ENCODE measurements around the gene SLC12A9.
A peak's percentile ranks its signal among the peaks of the same experiment; 100 is the strongest.
"Not testable (repeated sequence)": the region's sequence is repeated elsewhere in the genome, so short reads cannot be mapped to it uniquely, and the experiment has no call there.

Gene SLC12A9

GRCh38 chr7:100839361-100839760 is 13.2 kb upstream of the SLC12A9 start:
- no peak overlapping the region for H3K9ac ChIP-seq (ENCODE audit: low read length)
- no peaks in the 10 kb centered on the region for H3K9me3 ChIP-seq (ENCODE audit: insufficient read depth, low read length)
- H3K4me1 ChIP-seq (ENCODE audit: low read length) = peaks cover 6% of the 10 kb centered on the region; the same call in 1 of the 2 replicates
- H3K4me3 ChIP-seq (ENCODE audit: low read length) = no peak overlapping the region
- H2AFZ ChIP-seq (ENCODE audit: low read depth, low read length) = no peak overlapping the region
- H4K20me1 ChIP-seq (ENCODE audit: insufficient read depth, low read length) = no peaks in the 10 kb centered on the region
- no peak overlapping the region for H3K27ac ChIP-seq (ENCODE audit: low read length)
- no peaks in the 10 kb centered on the region for H3K79me2 ChIP-seq (ENCODE audit: low read length)
- no peaks in the 10 kb centered on the region for H3K36me3 ChIP-seq (replicated peaks; ENCODE audit: low read depth, low read length)
- no peaks in the 10 kb centered on the region for H3K27me3 ChIP-seq (ENCODE audit: low read depth, low read length)
- TF ChIP-seq, protein P1, sequence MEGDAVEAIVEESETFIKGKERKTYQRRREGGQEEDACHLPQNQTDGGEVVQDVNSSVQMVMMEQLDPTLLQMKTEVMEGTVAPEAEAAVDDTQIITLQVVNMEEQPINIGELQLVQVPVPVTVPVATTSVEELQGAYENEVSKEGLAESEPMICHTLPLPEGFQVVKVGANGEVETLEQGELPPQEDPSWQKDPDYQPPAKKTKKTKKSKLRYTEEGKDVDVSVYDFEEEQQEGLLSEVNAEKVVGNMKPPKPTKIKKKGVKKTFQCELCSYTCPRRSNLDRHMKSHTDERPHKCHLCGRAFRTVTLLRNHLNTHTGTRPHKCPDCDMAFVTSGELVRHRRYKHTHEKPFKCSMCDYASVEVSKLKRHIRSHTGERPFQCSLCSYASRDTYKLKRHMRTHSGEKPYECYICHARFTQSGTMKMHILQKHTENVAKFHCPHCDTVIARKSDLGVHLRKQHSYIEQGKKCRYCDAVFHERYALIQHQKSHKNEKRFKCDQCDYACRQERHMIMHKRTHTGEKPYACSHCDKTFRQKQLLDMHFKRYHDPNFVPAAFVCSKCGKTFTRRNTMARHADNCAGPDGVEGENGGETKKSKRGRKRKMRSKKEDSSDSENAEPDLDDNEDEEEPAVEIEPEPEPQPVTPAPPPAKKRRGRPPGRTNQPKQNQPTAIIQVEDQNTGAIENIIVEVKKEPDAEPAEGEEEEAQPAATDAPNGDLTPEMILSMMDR (IDR thresholded peaks at IDR 0.05; ENCODE audit: low read depth, low read length) = no peak
- TF ChIP-seq EZH2phosphoT487 (IDR thresholded peaks at IDR 0.05; ENCODE audit: low read depth) = no peak
- no peak overlapping the region for H3K4me2 ChIP-seq (ENCODE audit: low read length)

GRCh38 chr7:100840470-100841100 is 11.9 kb upstream of the SLC12A9 start:
- Histone ChIP-seq H3K27ac (ENCODE audit: low read length) (no peak overlapping the region), H3K36me3 (replicated peaks; ENCODE audit: low read depth, low read length) (no peaks in the 10 kb centered on the region), H3K79me2 (ENCODE audit: low read length) (no peaks in the 10 kb centered on the region), H3K9me3 (ENCODE audit: insufficient read depth, low read length) (no peaks in the 10 kb centered on the region), H4K20me1 (ENCODE audit: insufficient read depth, low read length) (no peaks in the 10 kb centered on the region), H2AFZ (ENCODE audit: low read depth, low read length) (no peak overlapping the region), H3K4me2 (ENCODE audit: low read length) (no peak overlapping the region), H3K4me1 (ENCODE audit: low read length) (peaks cover 6% of the 10 kb centered on the region; the same call in 1 of the 2 replicates), H3K4me3 (ENCODE audit: low read length) (no peak overlapping the region), H3K27me3 (ENCODE audit: low read depth, low read length) (no peaks in the 10 kb centered on the region), H3K9ac (ENCODE audit: low read length) (no peak overlapping the region)
- TF ChIP-seq, protein P1 (IDR thresholded peaks at IDR 0.05; ENCODE audit: low read depth, low read length) = no peak
- TF ChIP-seq EZH2phosphoT487 (IDR thresholded peaks at IDR 0.05; ENCODE audit: low read depth) = no peak

- H3K27ac ChIP-seq (ENCODE audit: low read length) = no peak overlapping the region
- TF ChIP-seq, protein P1 (IDR thresholded peaks at IDR 0.05; ENCODE audit: low read depth, low read length) = no peak
- no peak for TF ChIP-seq EZH2phosphoT487 (IDR thresholded peaks at IDR 0.05; ENCODE audit: low read depth)
These were observed 5.2 kb upstream of the SLC12A9 start for GRCh38 chr7:100847360-100847759.

GRCh38 chr7:100854146-100854895 is 1.8 kb downstream of the SLC12A9 start:
- Histone ChIP-seq H3K27me3 (ENCODE audit: low read depth, low read length) (no peaks in the 10 kb centered on the region), H3K79me2 (ENCODE audit: low read length) (peaks cover 16% of the 10 kb centered on the region), H3K4me3 (ENCODE audit: low read length) (no peak overlapping the region), H2AFZ (ENCODE audit: low read depth, low read length) (no peak overlapping the region), H4K20me1 (ENCODE audit: insufficient read depth, low read length) (0 out of 2 replicates have a peak, but pooled peaks cover 2% of the 10 kb centered on the region), H3K36me3 (replicated peaks; ENCODE audit: low read depth, low read length) (no peaks in the 10 kb centered on the region), H3K9me3 (ENCODE audit: insufficient read depth, low read length) (no peaks in the 10 kb centered on the region), H3K4me2 (ENCODE audit: low read length) (0 out of 2 replicates have a peak overlapping the region, but pooled peaks have one; percentile 11), H3K9ac (ENCODE audit: low read length) (no peak overlapping the region), H3K27ac (ENCODE audit: low read length) (no peak overlapping the region), H3K4me1 (ENCODE audit: low read length) (peaks cover 10% of the 10 kb centered on the region; the same call in 1 of the 2 replicates)
- TF ChIP-seq, protein P1 (IDR thresholded peaks at IDR 0.05; ENCODE audit: low read depth, low read length) = no peak
- no peak for TF ChIP-seq EZH2phosphoT487 (IDR thresholded peaks at IDR 0.05; ENCODE audit: low read depth)

More at GRCh38 chr7:100847360-100847759, 5.2 kb upstream of the SLC12A9 start:
- H3K36me3 ChIP-seq (replicated peaks; ENCODE audit: low read depth, low read length) = no peaks in the 10 kb centered on the region
- no peak overlapping the region for H2AFZ ChIP-seq (ENCODE audit: low read depth, low read length)
- no peaks in the 10 kb centered on the region for H4K20me1 ChIP-seq (ENCODE audit: insufficient read depth, low read length)
- H3K9ac ChIP-seq (ENCODE audit: low read length) = no peak overlapping the region
- peaks cover 3% of the 10 kb centered on the region; the same call in 1 of the 2 replicates for H3K4me1 ChIP-seq (ENCODE audit: low read length)
- no peaks in the 10 kb centered on the region for H3K27me3 ChIP-seq (ENCODE audit: low read depth, low read length)
- no peaks in the 10 kb centered on the region for H3K79me2 ChIP-seq (ENCODE audit: low read length)
- no peaks in the 10 kb centered on the region for H3K9me3 ChIP-seq (ENCODE audit: insufficient read depth, low read length)
- no peak overlapping the region for H3K4me2 ChIP-seq (ENCODE audit: low read length)
- no peak overlapping the region for H3K4me3 ChIP-seq (ENCODE audit: low read length)

DNA sequence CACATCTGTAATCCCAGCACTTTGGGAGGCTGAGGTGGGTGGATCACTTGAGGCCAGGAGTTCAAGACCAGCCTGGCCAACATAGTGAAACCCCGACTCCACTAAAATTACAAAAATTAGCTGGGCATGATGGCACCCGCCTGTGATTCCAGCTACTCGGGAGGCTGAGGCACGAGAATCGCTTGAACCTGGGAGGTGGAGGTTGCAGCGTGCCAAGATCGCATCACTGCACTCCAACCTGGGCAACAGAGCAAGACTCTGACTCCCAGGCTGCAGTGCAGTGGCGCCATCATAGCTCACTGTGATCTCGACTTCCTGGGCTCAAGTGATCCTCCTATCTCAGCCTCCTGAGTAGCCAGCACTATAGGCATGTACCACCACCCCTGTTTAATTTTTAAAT is 2.4 kb downstream of the SLC12A9 start:
- not testable (repeated sequence) for H3K4me3 ChIP-seq (ENCODE audit: low read length); H3K9me3 ChIP-seq (ENCODE audit: insufficient read depth, low read length); H3K4me1 ChIP-seq (ENCODE audit: low read length); H3K4me2 ChIP-seq (ENCODE audit: low read length); H2AFZ ChIP-seq (ENCODE audit: low read depth, low read length); H4K20me1 ChIP-seq (ENCODE audit: insufficient read depth, low read length); H3K27me3 ChIP-seq (ENCODE audit: low read depth, low read length); H3K27ac ChIP-seq (ENCODE audit: low read length); H3K9ac ChIP-seq (ENCODE audit: low read length); H3K36me3 ChIP-seq (replicated peaks; ENCODE audit: low read depth, low read length)
- H3K79me2 ChIP-seq (ENCODE audit: low read length) = peaks cover 16% of the 10 kb centered on the region

Data from OCI-LY3 (cell line).